Esophagus squamous epithelium (tissue), 5 donors: Measurements from ENCODE around the gene GPR37. TPM values are rescaled to one million over a fixed set of nuclear protein-coding genes. Genes with fewer than 3 reads are reported as not detected.

Source experiments
- DNase-seq: peaks from one replicate; lab custom pipeline; 2025; lab: John Stamatoyannopoulos, UW
- H3K27ac ChIP-seq, 4 donors: fragments of 200-600 bp; sonication (generic); one replicate each; pipeline ENCODE4 v1.5.1; 2016 to 2019; ENCODE audit warnings: mild to moderate bottlenecking in 1 of 4
- H3K27me3 ChIP-seq, 4 donors: fragments of 200-600 bp; sonication (generic); 1 replicate in 3 of 4; 2 replicates in 1 of 4; pipeline versions ENCODE4 v1.5.1 to v1.6.0; 2017 to 2021; ENCODE audit warnings: antibody characterized with exemption in 1 of 4
- H3K36me3 ChIP-seq, 3 donors: fragments of 200-600 bp; sonication (generic); one replicate each; pipeline ENCODE4 v1.5.1; 2016 to 2019
- H3K4me1 ChIP-seq, 3 donors: fragments of 200-600 bp; sonication (generic); one replicate each; pipeline ENCODE4 v1.5.1; 2017 to 2019
- H3K4me3 ChIP-seq, 4 donors: fragments of 200-600 bp; sonication (generic); 1 replicate in 3 of 4; 2 replicates in 1 of 4; pipeline ENCODE4 v1.5.1; 2016 to 2019; ENCODE audit warnings: mild to moderate bottlenecking in 2 of 4, moderate library complexity in 1 of 4
- H3K9me3 ChIP-seq, 3 donors: fragments of 200-600 bp; sonication (generic); one replicate each; pipeline ENCODE4 v1.5.1; 2016 to 2019
- POLR2A ChIP-seq, 4 donors: fragments of 450-650 bp; IDR thresholded peaks; one replicate each; pipeline ENCODE4 v1.6.1; 2017; ENCODE audit warnings: antibody characterized with exemption in 4 of 4, mild to moderate bottlenecking in 4 of 4, moderate library complexity in 3 of 4
- WGBS, 2 donors: methylation state at CpG; one replicate each; pipeline ENCODE4 v1.1.5; 2018; 5-methylcytosine and 5-hydroxymethylcytosine counted together
- intact Hi-C: fragments of 100-400 bp; cut with DNase I; formaldehyde crosslinking; loops from one replicate; pipeline ENCODE4 v1.15.0; 2022
- total RNA-seq, 4 donors: library from RNA; depleted of rRNA; stranded (reverse); fragments of >200 nt; gene quantifications; one replicate each; pipeline ENCODE4 v1.1.0, GENCODE V29; 2016
- TF ChIP-seq, protein P1 (sequence below), 6 experiments: fragments of 450-650 bp in 4 of 6; fragments of 200-600 bp in 2 of 6; sonication (generic) in 2 of 6; IDR thresholded peaks; one replicate each; pipeline ENCODE4 v1.5.1; 2016 to 2019; ENCODE audit warnings: antibody characterized with exemption in 6 of 6, mild to moderate bottlenecking in 4 of 6, moderate library complexity in 4 of 6
- donor health status: DM: yes; HTN: yes; CAD: no.

Gene GPR37
- total RNA-seq, 4 donors from 2014 or later, result 3.7 to 17.0 (median 9.7) TPM

GRCh38 chr7:124761164-124761715 is 4.4 kb downstream of the GPR37 start:
- 73 to 85% methylated on average over 2 of the region's 2 CpGs for WGBS, 2 donors
- H3K27ac ChIP-seq, result no peak overlapping the region

GRCh38 chr7:124758327-124758726 is 7.3 kb downstream of the GPR37 start:
- Histone ChIP-seq H3K27me3 (peaks cover 0 to 5% (median 0%) of the 10 kb centered on the region in 4 donors), H3K4me1 (no peaks in the 10 kb centered on the region), H3K9me3 (no peaks in the 10 kb centered on the region), H3K27ac (no peak overlapping the region), H3K36me3 (peaks cover 0 to 12% (median 0%) of the 10 kb centered on the region in 3 donors), H3K4me3 (no peak overlapping the region)
- no peak for TF ChIP-seq POLR2A (IDR thresholded peaks at IDR 0.05)
- TF ChIP-seq, protein P1, sequence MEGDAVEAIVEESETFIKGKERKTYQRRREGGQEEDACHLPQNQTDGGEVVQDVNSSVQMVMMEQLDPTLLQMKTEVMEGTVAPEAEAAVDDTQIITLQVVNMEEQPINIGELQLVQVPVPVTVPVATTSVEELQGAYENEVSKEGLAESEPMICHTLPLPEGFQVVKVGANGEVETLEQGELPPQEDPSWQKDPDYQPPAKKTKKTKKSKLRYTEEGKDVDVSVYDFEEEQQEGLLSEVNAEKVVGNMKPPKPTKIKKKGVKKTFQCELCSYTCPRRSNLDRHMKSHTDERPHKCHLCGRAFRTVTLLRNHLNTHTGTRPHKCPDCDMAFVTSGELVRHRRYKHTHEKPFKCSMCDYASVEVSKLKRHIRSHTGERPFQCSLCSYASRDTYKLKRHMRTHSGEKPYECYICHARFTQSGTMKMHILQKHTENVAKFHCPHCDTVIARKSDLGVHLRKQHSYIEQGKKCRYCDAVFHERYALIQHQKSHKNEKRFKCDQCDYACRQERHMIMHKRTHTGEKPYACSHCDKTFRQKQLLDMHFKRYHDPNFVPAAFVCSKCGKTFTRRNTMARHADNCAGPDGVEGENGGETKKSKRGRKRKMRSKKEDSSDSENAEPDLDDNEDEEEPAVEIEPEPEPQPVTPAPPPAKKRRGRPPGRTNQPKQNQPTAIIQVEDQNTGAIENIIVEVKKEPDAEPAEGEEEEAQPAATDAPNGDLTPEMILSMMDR (IDR thresholded peaks at IDR 0.05), result no peak
- no peak for DNase-seq
- WGBS, 2 donors, result 70 to 78% methylated on average over 2 of the region's 2 CpGs
- intact Hi-C loops, result no loop called here

More at GRCh38 chr7:124761164-124761715, 4.4 kb downstream of the GPR37 start:
- Histone ChIP-seq H3K4me3 (peak overlapping the region in 1 of 4 donors; percentile 63), H3K27me3 (peaks cover 0 to 34% (median 0%) of the 10 kb centered on the region in 4 donors), H3K9me3 (no peaks in the 10 kb centered on the region), H3K4me1 (peaks cover 8 to 26% (median 10%) of the 10 kb centered on the region in 3 donors), H3K36me3 (peaks cover 0 to 12% (median 0%) of the 10 kb centered on the region in 3 donors)
- TF ChIP-seq POLR2A (IDR thresholded peaks at IDR 0.05), result no peak
- TF ChIP-seq, protein P1 (IDR thresholded peaks at IDR 0.05), result no peak
- DNase-seq, result no peak
- intact Hi-C loops, result no loop called here

GRCh38 chr7:124754576-124755268 is 10.9 kb downstream of the GPR37 start:
- TF ChIP-seq POLR2A (IDR thresholded peaks at IDR 0.05), result no peak
- no peak overlapping the region for H3K27ac ChIP-seq
- H3K36me3 ChIP-seq, result peaks cover 0 to 12% (median 0%) of the 10 kb centered on the region in 3 donors
- intact Hi-C loops, result no loop called here
- H3K9me3 ChIP-seq, result no peaks in the 10 kb centered on the region
- no peak overlapping the region for H3K4me3 ChIP-seq
- no peaks in the 10 kb centered on the region for H3K4me1 ChIP-seq
- no peaks in the 10 kb centered on the region for H3K27me3 ChIP-seq
- DNase-seq, result no peak
- 39 to 63% methylated on average over 1 of the region's 1 CpG for WGBS, 2 donors

- Histone ChIP-seq H3K36me3 (peaks cover 0 to 8% (median 0%) of the 10 kb centered on the region in 3 donors), H3K4me1 (no peaks in the 10 kb centered on the region), H3K27ac (no peak overlapping the region), H3K9me3 (no peaks in the 10 kb centered on the region), H3K27me3 (no peaks in the 10 kb centered on the region), H3K4me3 (no peak overlapping the region)
- DNase-seq, result no peak
- intact Hi-C loops, result no loop called here
- WGBS, 2 donors, result 43 to 75% methylated on average over 1 of the region's 1 CpG
- no peak for TF ChIP-seq POLR2A (IDR thresholded peaks at IDR 0.05)
- TF ChIP-seq, protein P1 (IDR thresholded peaks at IDR 0.05), result no peak
Observed at GRCh38 chr7:124752310-124752709, 13.3 kb downstream of the GPR37 start.

DNA sequence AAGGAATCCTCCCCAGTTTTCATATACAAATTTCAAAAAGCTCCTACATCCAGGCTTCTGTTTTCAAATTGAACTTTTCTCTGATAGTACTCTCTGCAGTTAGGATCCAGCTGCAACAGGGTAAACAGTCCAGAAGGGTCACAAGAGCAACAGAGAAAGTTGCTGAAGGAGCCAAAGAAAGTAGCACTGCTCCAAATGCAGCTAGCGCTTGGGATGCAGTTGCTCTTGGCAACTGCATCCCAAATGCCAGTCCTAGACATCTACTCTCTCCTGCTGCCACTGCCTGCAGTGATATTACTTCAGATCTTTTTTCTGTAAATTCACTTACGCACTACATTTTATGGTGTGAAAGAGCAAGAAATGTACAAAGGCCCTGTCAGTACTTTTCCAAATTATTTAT is 14.6 kb downstream of the GPR37 start:
- DNase-seq, result no peak
- intact Hi-C loops, result no loop called here

More for the DNA sequence above, 14.6 kb downstream of the GPR37 start:
- Histone ChIP-seq H3K27ac (no peak overlapping the region), H3K36me3 (peaks cover 0 to 7% (median 0%) of the 10 kb centered on the region in 3 donors), H3K4me3 (no peak overlapping the region), H3K4me1 (no peaks in the 10 kb centered on the region), H3K27me3 (no peaks in the 10 kb centered on the region), H3K9me3 (no peaks in the 10 kb centered on the region)
- 73 to 77% methylated on average over 2 of the region's 2 CpGs for WGBS, 2 donors
- TF ChIP-seq, protein P1 (IDR thresholded peaks at IDR 0.05), result no peak
- TF ChIP-seq POLR2A (IDR thresholded peaks at IDR 0.05), result no peak
